GM21619 (cell line): ENCODE measurements around the gene RIGI.
"Not testable (repeated sequence)": the region's sequence is repeated elsewhere in the genome, so short reads cannot be mapped to it uniquely, and the experiment has no call there.

Source experiments
- ATAC-seq: cut with Tn5 transposase; IDR thresholded peaks from one replicate; pipeline ENCODE4 v1.9.1; 2021; ENCODE audit not compliant: unreplicated experiment

The RIGI gene

GRCh38 chr9:32526041-32526706 is at the start of gene RIGI:
TSS of gene RIGI (minus strand) at chr9:32526196. CDS start at chr9:32526166, 30 bp downstream.
- ATAC-seq, result peak; percentile 66

- no peak for ATAC-seq
Measured at GRCh38 chr9:32574858-32575257, 48.9 kb upstream of the RIGI start.

GRCh38 chr9:32573821-32574220 is 47.8 kb upstream of the RIGI start:
- no peak for ATAC-seq

- peak; percentile 86 for ATAC-seq
Measured at GRCh38 chr9:32572900-32573523, 47.0 kb upstream of the RIGI start, which contains the start of gene NDUFB6. TSS of gene NDUFB6 (minus strand) at chr9:32573159. CDS start at chr9:32573060, 99 bp downstream.

GRCh38 chr9:32571969-32572899 is 46.2 kb upstream of the RIGI start:
- ATAC-seq, result peak; percentile 88

GRCh38 chr9:32570262-32570661 is 44.3 kb upstream of the RIGI start:
- ATAC-seq, result no peak

- no peak for ATAC-seq
Measured at GRCh38 chr9:32566770-32567169, 40.8 kb upstream of the RIGI start.

GRCh38 chr9:32565967-32566366 is 40.0 kb upstream of the RIGI start:
- no peak for ATAC-seq

- ATAC-seq, result no peak
Measured at GRCh38 chr9:32558408-32558934, 32.5 kb upstream of the RIGI start.

- no peak for ATAC-seq
Measured at GRCh38 chr9:32554591-32554990, 28.6 kb upstream of the RIGI start.

- ATAC-seq, result no peak
Measured at GRCh38 chr9:32554107-32554506, 28.1 kb upstream of the RIGI start.

GRCh38 chr9:32552172-32552872 is 26.3 kb upstream of the RIGI start, which contains the start of the genes SMIM27 and TOPORS:
TSS of gene SMIM27 (plus strand) at chr9:32552327. CDS start at chr9:32552435, 108 bp downstream.
TSS of gene TOPORS (minus strand) at chr9:32552586. CDS start at chr9:32552436, 150 bp downstream.
- peak; percentile 66 for ATAC-seq

- peak; percentile 7 for ATAC-seq
Measured at GRCh38 chr9:32551276-32552051, 25.5 kb upstream of the RIGI start.

- peak; percentile 61 for ATAC-seq
Measured at GRCh38 chr9:32550562-32551275, 24.7 kb upstream of the RIGI start.

GRCh38 chr9:32550150-32550561 is 24.2 kb upstream of the RIGI start:
- ATAC-seq, result no peak

GRCh38 chr9:32548213-32548612 is 22.2 kb upstream of the RIGI start:
- ATAC-seq, result not testable (repeated sequence)

- no peak for ATAC-seq
Measured at GRCh38 chr9:32545884-32546283, 19.9 kb upstream of the RIGI start.

GRCh38 chr9:32543047-32543446 is 17.1 kb upstream of the RIGI start:
- ATAC-seq, result no peak

GRCh38 chr9:32533816-32534215 is 7.8 kb upstream of the RIGI start:
- no peak for ATAC-seq
